Measurements from ENCODE around the gene ADARB1.

ADARB1 gene

GRCh38 chr21:45113543-45113942 lies 39.2 kb downstream of the ADARB1 start (continued):
- TF ChIP-seq TSHZ2 (CRISPR knock-in tag; IDR thresholded peaks at IDR 0.05) (no peak), ARNTL (CRISPR knock-in tag; IDR thresholded peaks at IDR 0.05; ENCODE audit: borderline replicate concordance, low read depth) (no peak), BACH2 (CRISPR knock-in tag; IDR thresholded peaks at IDR 0.05; ENCODE audit: borderline replicate concordance) (no peak)

GRCh38 chr21:45114072-45114471 lies 39.7 kb downstream of the ADARB1 start:
- no peak for ATAC-seq
- TF ChIP-seq ESRRG (CRISPR knock-in tag; IDR thresholded peaks at IDR 0.05) (no peak), ZNF8 (CRISPR knock-in tag; IDR thresholded peaks at IDR 0.05) (no peak)

- TF ChIP-seq CSDC2 (CRISPR knock-in tag; IDR thresholded peaks at IDR 0.05) (no peak), OSR1 (CRISPR knock-in tag; IDR thresholded peaks at IDR 0.05) (no peak), POU6F1 (CRISPR knock-in tag; IDR thresholded peaks at IDR 0.05; ENCODE audit: borderline replicate concordance, low read depth) (no peak), GLIS3 (CRISPR knock-in tag; IDR thresholded peaks at IDR 0.05) (no peak), TCF4 (CRISPR knock-in tag; IDR thresholded peaks at IDR 0.05; ENCODE audit: borderline replicate concordance) (no peak), RARB (CRISPR knock-in tag; IDR thresholded peaks at IDR 0.05) (no peak), ZFP30 (CRISPR knock-in tag; IDR thresholded peaks at IDR 0.05) (no peak)
- ATAC-seq, result no peak
Observed at GRCh38 chr21:45114475-45114874, 40.1 kb downstream of the ADARB1 start.

GRCh38 chr21:45115141-45115540 lies 40.8 kb downstream of the ADARB1 start:
- TF ChIP-seq GLIS3 (CRISPR knock-in tag; IDR thresholded peaks at IDR 0.05) (no peak), TSHZ2 (CRISPR knock-in tag; IDR thresholded peaks at IDR 0.05) (no peak), RARB (CRISPR knock-in tag; IDR thresholded peaks at IDR 0.05) (no peak), ARNTL (CRISPR knock-in tag; IDR thresholded peaks at IDR 0.05; ENCODE audit: borderline replicate concordance, low read depth) (no peak), CSRNP3 (CRISPR knock-in tag; IDR thresholded peaks at IDR 0.05) (no peak), PATZ1 (CRISPR knock-in tag; IDR thresholded peaks at IDR 0.05; ENCODE audit: borderline replicate concordance) (no peak), CSDC2 (CRISPR knock-in tag; IDR thresholded peaks at IDR 0.05) (no peak), OSR1 (CRISPR knock-in tag; IDR thresholded peaks at IDR 0.05) (no peak), TOX (CRISPR knock-in tag; IDR thresholded peaks at IDR 0.05; ENCODE audit: borderline replicate concordance) (no peak), SNAI2 (CRISPR knock-in tag; IDR thresholded peaks at IDR 0.05) (no peak), CREB5 (CRISPR knock-in tag; IDR thresholded peaks at IDR 0.05; ENCODE audit: low read depth) (no peak), ZNF8 (CRISPR knock-in tag; IDR thresholded peaks at IDR 0.05) (no peak), POU6F1 (CRISPR knock-in tag; IDR thresholded peaks at IDR 0.05; ENCODE audit: borderline replicate concordance, low read depth) (no peak), ZNF70 (CRISPR knock-in tag; IDR thresholded peaks at IDR 0.05) (no peak), ESRRG (CRISPR knock-in tag; IDR thresholded peaks at IDR 0.05) (no peak), ZFP30 (CRISPR knock-in tag; IDR thresholded peaks at IDR 0.05) (no peak), TCF4 (CRISPR knock-in tag; IDR thresholded peaks at IDR 0.05; ENCODE audit: borderline replicate concordance) (no peak), BACH2 (CRISPR knock-in tag; IDR thresholded peaks at IDR 0.05; ENCODE audit: borderline replicate concordance) (no peak)
- no peak for ATAC-seq
